GM13977 (cell line): ENCODE measurements around the gene KCNMB2.

Experiments used
- DNase-seq: peaks from one replicate; pipeline ENCODE4 v3.0.0; 2012; ENCODE audit warnings: low spot score
- CTCF ChIP-seq: IDR thresholded peaks from 2 replicates; pipeline ENCODE4 v1.5.1; 2012; ENCODE audit warnings: mild to moderate bottlenecking, control low read depth; ENCODE audit not compliant: insufficient read depth; ENCODE audit errors: extremely low read depth, missing control alignments
- in situ Hi-C: fragments of 300-500 bp; cut with MboI; formaldehyde crosslinking; loops from one replicate; pipeline ENCODE4 v1.12.0; 2022; ENCODE audit warnings: low sequenced_read_pairs, low pct_unique_long_range_greater_than_20kb, mixed read lengths, inconsistent platforms; ENCODE audit not compliant: unreplicated experiment

KCNMB2 gene

DNA sequence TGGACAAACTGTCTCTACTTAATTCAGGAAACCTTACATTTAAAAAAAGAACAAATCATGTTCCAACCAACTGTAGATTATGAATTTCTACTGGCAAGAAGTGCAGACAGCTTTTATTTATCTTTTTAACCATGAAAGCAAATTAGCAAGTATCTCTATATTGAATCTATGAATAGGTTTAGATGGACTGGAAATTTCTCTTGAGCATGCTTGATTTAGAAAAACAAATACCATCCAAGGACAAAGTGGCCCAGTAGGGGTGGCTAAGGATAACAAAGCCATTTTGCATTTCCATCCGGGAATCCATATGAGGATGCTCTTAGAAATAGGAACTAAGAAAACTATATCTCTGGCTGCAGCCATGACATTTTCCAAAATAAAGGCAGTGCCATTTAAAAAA, 150.6 kb downstream of the KCNMB2 start:
- in situ Hi-C loops, result no loop called here

DNA sequence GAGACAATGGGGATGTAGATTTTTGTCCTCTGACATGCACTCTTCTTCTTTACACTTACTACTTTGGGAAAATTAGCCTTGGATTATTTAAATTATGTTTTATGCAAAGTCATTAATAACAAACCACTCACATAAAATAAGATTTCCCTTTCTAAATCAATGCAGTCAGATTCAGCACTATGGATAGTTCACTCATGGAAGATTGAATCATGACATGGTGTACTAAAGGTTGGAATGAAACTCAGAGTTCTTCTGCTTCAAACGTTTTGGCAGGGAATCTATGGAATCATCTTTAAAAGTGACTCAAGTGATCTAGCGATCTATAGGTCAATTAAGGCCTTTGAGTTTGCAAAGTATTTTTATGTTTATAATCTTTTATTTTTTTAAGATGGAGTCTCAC, 154.3 kb downstream of the KCNMB2 start:
- no peak for TF ChIP-seq CTCF
- in situ Hi-C loops, result no loop called here
- no peak for DNase-seq

More for the DNA sequence above, 150.6 kb downstream of the KCNMB2 start:
- TF ChIP-seq CTCF, result no peak
- no peak for DNase-seq

GRCh38 chr3:178699364-178699763, 163.1 kb downstream of the KCNMB2 start:
- in situ Hi-C loops, result no loop called here
- DNase-seq, result no peak
- TF ChIP-seq CTCF, result no peak

GRCh38 chr3:178699810-178700209, 163.6 kb downstream of the KCNMB2 start:
- in situ Hi-C loops, result no loop called here
- TF ChIP-seq CTCF, result no peak
- DNase-seq, result no peak

- TF ChIP-seq CTCF, result no peak
- no peak for DNase-seq
- in situ Hi-C loops, result no loop called here
These were observed 167.2 kb downstream of the KCNMB2 start for GRCh38 chr3:178703268-178703975.

DNA sequence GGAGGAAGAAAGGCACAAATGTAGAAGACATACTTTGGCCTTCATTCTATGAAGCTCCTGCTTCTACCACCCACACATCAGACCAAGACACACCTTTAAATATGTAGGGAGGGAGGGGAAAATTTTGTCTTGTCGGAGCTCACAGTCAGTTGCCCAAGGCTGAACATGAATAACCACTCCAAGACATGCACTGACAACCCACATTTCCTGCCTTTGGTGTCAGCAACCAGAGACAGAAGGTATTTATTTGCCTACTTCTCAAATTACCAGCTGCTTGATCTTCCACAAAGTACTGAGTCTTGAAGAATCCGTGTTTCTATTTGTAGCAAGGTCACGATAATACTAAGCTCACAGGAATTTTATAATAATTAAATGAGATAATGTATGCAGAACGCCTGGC, 169.7 kb downstream of the KCNMB2 start:
- TF ChIP-seq CTCF, result no peak
- in situ Hi-C loops, result no loop called here
- DNase-seq, result no peak
